Osteocyte (in vitro differentiated cells): ENCODE results near the gene DAPK2. TPM values are rescaled to one million over a fixed set of nuclear protein-coding genes. Genes with fewer than 3 reads are reported as not detected.

Experiments used
- DNase-seq: peaks from one replicate; pipeline ENCODE4 v3.0.0; 2021; ENCODE audit warnings: mixed read lengths; ENCODE audit not compliant: unreplicated experiment; ENCODE audit errors: extremely low spot score
- H3K27ac Mint-ChIP-seq: one replicate; pipeline ENCODE4 v1.8.0; 2021; ENCODE audit warnings: mild to moderate bottlenecking, mixed read lengths; ENCODE audit not compliant: unreplicated experiment
- H3K27me3 Mint-ChIP-seq: one replicate; pipeline ENCODE4 v1.8.0; 2021; ENCODE audit warnings: mixed read lengths; ENCODE audit not compliant: unreplicated experiment
- H3K36me3 Mint-ChIP-seq: one replicate; pipeline ENCODE4 v1.8.0; 2021; ENCODE audit warnings: mixed read lengths; ENCODE audit not compliant: unreplicated experiment
- H3K4me1 Mint-ChIP-seq: one replicate; pipeline ENCODE4 v1.8.0; 2021; ENCODE audit warnings: mixed read lengths; ENCODE audit not compliant: unreplicated experiment
- H3K4me3 Mint-ChIP-seq: one replicate; pipeline ENCODE4 v1.8.0; 2021; ENCODE audit warnings: mild to moderate bottlenecking, moderate library complexity, mixed read lengths; ENCODE audit not compliant: unreplicated experiment
- H3K9me3 Mint-ChIP-seq: one replicate; pipeline ENCODE4 v1.8.0; 2021; ENCODE audit warnings: mixed read lengths; ENCODE audit not compliant: unreplicated experiment
- CTCF ChIP-seq: fragments of 200-600 bp; sonication (generic); IDR thresholded peaks from 2 replicates; pipeline ENCODE4 v1.5.0; 2021; ENCODE audit warnings: antibody characterized with exemption, mild to moderate bottlenecking, moderate library complexity
- total RNA-seq: library from RNA; stranded (reverse); gene quantifications from 2 replicates; pipeline ENCODE4 v1.2.1, GENCODE V29; 2021

DAPK2 gene
- total RNA-seq, 1 donor from 2014 or later, result 17.6 TPM

- no peaks in the 10 kb centered on the region for H3K9me3 Mint-ChIP-seq
- TF ChIP-seq CTCF, result no peak
- peaks cover 7% of the 10 kb centered on the region for H3K36me3 Mint-ChIP-seq
- no peak for DNase-seq
- H3K27me3 Mint-ChIP-seq, result no peaks in the 10 kb centered on the region
- H3K4me1 Mint-ChIP-seq, result peaks cover 11% of the 10 kb centered on the region
- H3K4me3 Mint-ChIP-seq, result no peak overlapping the region
- no peak overlapping the region for H3K27ac Mint-ChIP-seq
Measured at GRCh38 chr15:64004587-64004986, 41.7 kb downstream of the DAPK2 start.

DNA sequence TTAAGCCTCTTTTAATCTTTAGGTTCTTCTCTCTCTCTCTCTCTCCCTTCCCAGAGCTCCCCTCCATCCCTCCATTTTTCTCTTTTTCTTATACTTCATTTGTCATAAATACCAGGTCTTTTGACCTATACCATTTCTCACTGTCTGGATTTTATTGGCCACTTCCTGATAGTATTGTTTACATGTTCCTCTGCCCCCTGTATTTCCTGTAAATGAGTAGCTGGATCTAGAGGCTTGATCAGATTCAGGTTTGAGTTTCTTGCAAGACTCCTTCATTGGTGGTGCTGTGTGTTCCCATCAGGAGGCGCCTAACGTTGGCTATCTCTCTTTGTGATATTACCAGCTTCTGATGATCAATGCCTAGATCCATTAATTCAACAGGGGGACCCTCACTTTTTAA, 42.2 kb downstream of the DAPK2 start:
- no peaks in the 10 kb centered on the region for H3K9me3 Mint-ChIP-seq
- DNase-seq, result no peak
- peaks cover 7% of the 10 kb centered on the region for H3K36me3 Mint-ChIP-seq
- no peaks in the 10 kb centered on the region for H3K27me3 Mint-ChIP-seq
- TF ChIP-seq CTCF, result no peak
- H3K4me3 Mint-ChIP-seq, result no peak overlapping the region
- H3K4me1 Mint-ChIP-seq, result peaks cover 16% of the 10 kb centered on the region
- H3K27ac Mint-ChIP-seq, result no peak overlapping the region

DNA sequence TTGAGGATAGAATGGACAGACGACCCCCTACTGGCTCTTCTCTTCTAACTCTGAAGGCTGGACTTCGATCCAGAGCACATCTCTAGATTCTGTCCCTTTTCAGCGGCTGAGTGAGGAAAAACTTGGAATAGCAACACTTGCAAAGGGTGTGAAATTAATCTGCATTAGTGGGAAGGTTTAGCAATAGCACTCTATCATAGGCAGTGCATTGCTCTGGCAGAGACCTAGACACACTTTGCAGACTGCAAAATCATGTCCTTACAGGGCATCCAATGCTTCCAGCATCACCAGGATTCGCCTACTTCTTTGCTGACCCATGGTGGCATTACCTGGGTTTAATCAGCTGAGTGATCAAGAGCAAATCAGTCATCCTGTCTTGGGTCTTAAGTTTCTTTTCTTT, 43.1 kb downstream of the DAPK2 start:
- Mint-ChIP-seq H3K27me3 (no peaks in the 10 kb centered on the region), H3K9me3 (no peaks in the 10 kb centered on the region), H3K36me3 (peaks cover 7% of the 10 kb centered on the region), H3K4me1 (peaks cover 22% of the 10 kb centered on the region), H3K27ac (no peak overlapping the region), H3K4me3 (no peak overlapping the region)
- no peak for DNase-seq
- TF ChIP-seq CTCF, result no peak

DNA sequence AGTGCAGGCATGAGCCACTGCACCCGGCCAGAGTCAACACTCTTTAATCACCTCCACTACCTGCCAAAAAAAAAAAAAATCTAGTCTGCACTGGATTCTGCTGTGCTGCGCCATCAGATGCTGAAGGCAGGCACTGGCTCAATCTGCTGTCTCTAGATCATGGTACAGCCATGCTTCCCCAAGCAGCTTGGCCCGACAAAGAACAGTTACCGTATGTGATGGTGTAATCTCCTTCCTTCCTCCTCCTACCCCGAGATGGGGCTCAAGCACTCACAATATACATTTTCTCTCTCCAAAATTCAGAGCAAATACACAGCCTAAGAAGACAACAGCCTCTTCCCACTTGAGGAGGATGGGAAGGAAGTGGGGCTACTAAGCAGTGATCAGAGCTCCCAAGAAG, 45.1 kb downstream of the DAPK2 start:
- no peaks in the 10 kb centered on the region for H3K9me3 Mint-ChIP-seq
- peaks cover 7% of the 10 kb centered on the region for H3K36me3 Mint-ChIP-seq
- no peak overlapping the region for H3K27ac Mint-ChIP-seq
- H3K4me1 Mint-ChIP-seq, result peaks cover 25% of the 10 kb centered on the region
- H3K4me3 Mint-ChIP-seq, result no peak overlapping the region
- no peaks in the 10 kb centered on the region for H3K27me3 Mint-ChIP-seq
- no peak for TF ChIP-seq CTCF
- DNase-seq, result no peak

DNA sequence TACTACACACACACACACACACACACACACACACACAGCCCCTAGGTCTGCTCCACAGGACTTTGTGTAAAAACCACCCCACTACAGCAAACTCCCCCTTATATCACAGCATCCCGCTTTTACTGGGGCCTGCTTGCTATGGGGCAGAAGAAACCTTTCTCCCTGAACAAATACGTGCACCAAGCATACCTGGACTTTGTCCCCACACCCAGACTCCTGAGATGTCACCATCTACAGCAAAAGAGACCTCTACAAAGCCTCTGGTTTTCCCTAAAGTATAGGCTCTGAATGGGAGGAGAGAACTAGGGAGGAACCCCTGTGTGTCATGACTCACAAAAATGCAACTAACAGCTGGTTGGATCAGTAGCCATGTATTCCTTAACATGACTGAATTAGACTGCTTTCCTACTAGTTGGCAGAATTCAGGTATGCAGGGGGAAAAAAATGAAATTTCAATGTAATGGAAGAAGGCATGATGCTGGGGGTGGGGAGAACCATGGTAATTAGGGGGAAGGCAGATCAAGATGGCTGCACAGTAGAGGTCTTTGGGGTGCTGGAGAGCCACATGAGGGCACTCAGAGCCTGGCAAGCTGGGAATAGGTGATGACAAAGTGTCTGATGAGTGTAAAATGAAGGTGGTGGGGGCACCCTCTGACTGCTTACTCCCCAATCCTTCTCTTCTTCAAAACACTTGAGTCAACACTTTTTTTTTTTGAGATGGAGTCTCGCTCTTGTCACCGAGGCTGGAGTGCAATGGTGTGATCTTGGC, 45.9 kb downstream of the DAPK2 start:
- no peak for TF ChIP-seq CTCF
- no peak overlapping the region for H3K4me3 Mint-ChIP-seq
- H3K9me3 Mint-ChIP-seq, result no peaks in the 10 kb centered on the region
- H3K27ac Mint-ChIP-seq, result no peak overlapping the region
- H3K36me3 Mint-ChIP-seq, result peaks cover 7% of the 10 kb centered on the region
- H3K4me1 Mint-ChIP-seq, result peaks cover 25% of the 10 kb centered on the region
- H3K27me3 Mint-ChIP-seq, result no peaks in the 10 kb centered on the region
- DNase-seq, result no peak
